ENCODE results near the gene LRRC7.

LRRC7 gene

GRCh38 chr1:69528376-69528775 is 39.3 kb upstream of the LRRC7 start:
- no peak overlapping the region for H3K27ac ChIP-seq
- TF ChIP-seq CTCF (conservative IDR thresholded peaks at IDR 0.05): no peak

GRCh38 chr1:69533343-69533742 is 34.4 kb upstream of the LRRC7 start:
- TF ChIP-seq CTCF (conservative IDR thresholded peaks at IDR 0.05): no peak

GRCh38 chr1:69534829-69535228 is 32.9 kb upstream of the LRRC7 start:
- TF ChIP-seq CTCF (conservative IDR thresholded peaks at IDR 0.05): no peak
- H3K27ac ChIP-seq: no peak overlapping the region

More at GRCh38 chr1:69533343-69533742, 34.4 kb upstream of the LRRC7 start:
- H3K27ac ChIP-seq: no peak overlapping the region

GRCh38 chr1:69535490-69535889 is 32.2 kb upstream of the LRRC7 start:
- no peak for TF ChIP-seq CTCF (conservative IDR thresholded peaks at IDR 0.05)

GRCh38 chr1:69540052-69540451 is 27.7 kb upstream of the LRRC7 start:
- no peak for TF ChIP-seq CTCF (conservative IDR thresholded peaks at IDR 0.05)

More at GRCh38 chr1:69535490-69535889, 32.2 kb upstream of the LRRC7 start:
- no peak overlapping the region for H3K27ac ChIP-seq

GRCh38 chr1:69551476-69552324 is 16.0 kb upstream of the LRRC7 start:
- H3K27ac ChIP-seq: no peak overlapping the region
- TF ChIP-seq CTCF (conservative IDR thresholded peaks at IDR 0.05): no peak

More at GRCh38 chr1:69540052-69540451, 27.7 kb upstream of the LRRC7 start:
- no peak overlapping the region for H3K27ac ChIP-seq

- no peak for TF ChIP-seq CTCF (conservative IDR thresholded peaks at IDR 0.05)
- no peak overlapping the region for H3K27ac ChIP-seq
Observed at GRCh38 chr1:69553726-69554125, 14.0 kb upstream of the LRRC7 start.
